T-cell (primary cell): ENCODE data around the gene MKNK2. TPM values are rescaled to one million over a fixed set of nuclear protein-coding genes. Genes with fewer than 3 reads are reported as not detected.

Experiments used
- ATAC-seq, 4 experiments: fragments of 200-7000 bp in 3 of 4; fragments of 150-1000 bp in 1 of 4; cut with Tn5 transposase; replicated peaks in 1 of 4; 1 replicate in 3 of 4; 2 replicates in 1 of 4; pipeline ENCODE4 v1.10.0; 2021; ENCODE audit warnings: moderate library complexity in 3 of 4, mild to moderate bottlenecking in 2 of 4, moderate number of reproducible peaks in 1 of 4
- CTCF ChIA-PET, 2 donors: fragments of 300-600 bp; sonication (Branson Sonifier 250); formaldehyde crosslinking; loops; one replicate each; lab custom pipeline; 2022; ENCODE audit warnings: antibody characterized with exemption in 2 of 2; lab: Charles Lee
- POLR2A ChIA-PET, 2 donors: fragments of 300-600 bp; sonication (Branson Sonifier 250); formaldehyde crosslinking; loops; one replicate each; lab custom pipeline; 2022; ENCODE audit warnings: antibody characterized with exemption in 2 of 2; lab: Charles Lee
- DNase-seq, 35 experiments: peaks; one replicate each; pipeline versions ENCODE4 v3.0.0 to v3.0.0-alpha.2; 2013 to 2023
- H3K27ac ChIP-seq: one replicate; pipeline ENCODE4 v1.5.1; 2013; ENCODE audit warnings: low read length
- H3K27me3 ChIP-seq, 2 experiments: replicated peaks in 1 of 2; 1 replicate in 1 of 2; 2 replicates in 1 of 2; pipeline versions ENCODE4 v1.6.1 to v1.7.0; 2013; ENCODE audit warnings: low read length in 1 of 2, mixed read lengths in 1 of 2; ENCODE audit not compliant: control insufficient read depth in 2 of 2, insufficient read depth in 2 of 2; ENCODE audit errors: extremely low read depth in 1 of 2
- H3K36me3 ChIP-seq, 2 donors: 1 replicate in 1 of 2; 2 replicates in 1 of 2; pipeline versions ENCODE4 v1.6.1 to v1.7.0; 2013; ENCODE audit warnings: low read length in 1 of 2; ENCODE audit not compliant: control insufficient read depth in 2 of 2, insufficient read depth in 1 of 2; ENCODE audit errors: extremely low read depth in 1 of 2
- H3K4me1 ChIP-seq, 2 experiments: 1 replicate in 1 of 2; 2 replicates in 1 of 2; pipeline versions ENCODE4 v1.6.1 to v1.7.0; 2013; ENCODE audit warnings: low read length in 2 of 2, mixed read lengths in 1 of 2; ENCODE audit not compliant: insufficient read depth in 2 of 2, control insufficient read depth in 1 of 2; ENCODE audit errors: extremely low read depth in 1 of 2
- H3K4me3 ChIP-seq, 2 donors: 1 replicate in 1 of 2; 2 replicates in 1 of 2; pipeline versions ENCODE4 v1.5.1 to v1.7.0; 2013; ENCODE audit warnings: mild to moderate bottlenecking in 2 of 2, low read length in 1 of 2, moderate library complexity in 1 of 2; ENCODE audit not compliant: control insufficient read depth in 1 of 2; ENCODE audit errors: extremely low read depth in 1 of 2
- H3K9me3 ChIP-seq: 2 replicates; pipeline ENCODE4 v1.7.0; 2013
- H3K27ac Mint-ChIP-seq, 2 donors: one replicate each; pipeline ENCODE4 v1.8.0; 2020 to 2021; ENCODE audit warnings: mild to moderate bottlenecking in 2 of 2, mixed read lengths in 2 of 2
- H3K27me3 Mint-ChIP-seq, 2 donors: one replicate each; pipeline ENCODE4 v1.8.0; 2021 to 2022; ENCODE audit warnings: mixed read lengths in 2 of 2
- H3K36me3 Mint-ChIP-seq: one replicate; pipeline ENCODE4 v1.8.0; 2021; ENCODE audit warnings: mixed read lengths
- H3K4me1 Mint-ChIP-seq, 3 donors: one replicate each; pipeline ENCODE4 v1.8.0; 2020 to 2022; ENCODE audit warnings: mixed read lengths in 3 of 3, mild to moderate bottlenecking in 1 of 3
- H3K4me3 Mint-ChIP-seq, 3 donors: one replicate each; pipeline ENCODE4 v1.8.0; 2020 to 2022; ENCODE audit warnings: mild to moderate bottlenecking in 3 of 3, mixed read lengths in 3 of 3, moderate library complexity in 3 of 3
- H3K9me3 Mint-ChIP-seq, 3 donors: one replicate each; pipeline ENCODE4 v1.8.0; 2020 to 2022; ENCODE audit warnings: mixed read lengths in 3 of 3
- WGBS: methylation state at CpG from one replicate; pipeline ENCODE4 v1.1.5; 2013; ENCODE audit warnings: missing lambda C conversion rate; ENCODE audit not compliant: insufficient coverage; 5-methylcytosine and 5-hydroxymethylcytosine counted together
- total RNA-seq, 35 experiments: library from RNA in 6 of 35; stranded (reverse) in 6 of 35; fragments of 120-200 nt in 1 of 35; gene quantifications; one replicate each; pipeline versions ENCODE4 v1.2.1 to v1.2.4 and lab custom pipeline; 2013 to 2026

Gene MKNK2
- total RNA-seq, 5 donors from 2014 or later (not counting 1 experiment from before 2014, with no cell fraction given) = 196 to 242 (median 234) TPM

DNA sequence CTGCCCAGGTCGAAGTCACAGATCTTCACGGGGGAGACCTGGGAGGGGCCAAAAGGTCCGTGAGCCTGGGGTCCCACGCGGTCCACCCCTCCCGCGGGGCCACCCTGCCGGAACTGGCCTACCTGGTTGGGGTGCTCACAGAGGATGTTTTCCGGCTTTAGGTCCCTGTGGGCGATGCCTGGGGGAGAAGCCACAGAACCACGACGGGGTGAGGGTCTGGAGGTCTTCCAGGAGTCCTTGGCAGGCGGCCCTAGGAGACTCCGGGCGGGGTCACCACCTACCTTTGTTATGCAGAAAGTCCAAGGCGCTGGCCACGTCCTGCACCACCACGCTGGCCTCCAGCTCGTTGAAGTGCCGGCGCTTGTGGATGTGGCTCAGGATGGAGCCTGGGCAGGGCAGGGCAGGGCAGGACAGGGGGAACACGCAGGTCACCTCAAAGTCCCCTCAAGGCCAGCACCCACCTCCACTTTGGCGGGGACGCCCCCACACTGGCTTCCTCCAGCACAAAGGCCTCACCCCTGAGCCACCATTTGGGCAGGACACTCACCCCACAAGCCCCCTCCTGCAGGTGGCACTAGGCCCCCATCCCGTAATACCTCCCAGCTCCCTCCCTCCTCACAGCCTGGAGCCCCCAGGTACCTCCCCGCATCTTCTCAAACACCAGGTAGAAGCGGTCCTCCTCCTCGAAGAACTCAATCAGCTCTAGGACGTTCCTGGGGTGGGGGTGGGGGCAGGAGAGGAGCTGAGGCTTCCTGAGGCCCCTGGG is 8.4 kb downstream of the MKNK2 start:
- POLR2A ChIA-PET = interaction anchor here (0.5 to 1.1 kb wide), 8 partner anchors 18 to 993 kb away, joined by 3 to 10 read pairs (median 4); no protein-coding TSS in a partner anchor
- peak overlapping the region; percentile 71 to 77 for H3K27ac Mint-ChIP-seq
- no peaks in the 10 kb centered on the region for H3K27me3 Mint-ChIP-seq
- ATAC-seq = no peak
- Histone ChIP-seq H3K4me3 (peak overlapping the region; percentile 22 to 25), H3K4me1 (peaks cover 32 to 73% of the 10 kb centered on the region in 2 experiments), H3K36me3 (peaks cover 26 to 89% of the 10 kb centered on the region in 2 donors), H3K9me3 (no peaks in the 10 kb centered on the region), H3K27ac (peak overlapping the region; percentile 94), H3K27me3 (no peaks in the 10 kb centered on the region)
- CTCF ChIA-PET = interaction anchor here (0.6 to 1.1 kb wide), 4 partner anchors 10 to 42 kb away, joined by 3 to 8 read pairs (median 4); no protein-coding TSS in a partner anchor
- peak overlapping the region; percentile 25 to 65 (median 55) for H3K4me3 Mint-ChIP-seq
- DNase-seq = peak in 3 of 35 experiments; percentile 29 to 46 (median 29)
- H3K36me3 Mint-ChIP-seq = peaks cover 7% of the 10 kb centered on the region
- peaks cover 7 to 46% (median 36%) of the 10 kb centered on the region in 3 donors for H3K4me1 Mint-ChIP-seq
- 6% methylated on average over 21 of the region's 29 CpGs for WGBS
- no peaks in the 10 kb centered on the region for H3K9me3 Mint-ChIP-seq

DNA sequence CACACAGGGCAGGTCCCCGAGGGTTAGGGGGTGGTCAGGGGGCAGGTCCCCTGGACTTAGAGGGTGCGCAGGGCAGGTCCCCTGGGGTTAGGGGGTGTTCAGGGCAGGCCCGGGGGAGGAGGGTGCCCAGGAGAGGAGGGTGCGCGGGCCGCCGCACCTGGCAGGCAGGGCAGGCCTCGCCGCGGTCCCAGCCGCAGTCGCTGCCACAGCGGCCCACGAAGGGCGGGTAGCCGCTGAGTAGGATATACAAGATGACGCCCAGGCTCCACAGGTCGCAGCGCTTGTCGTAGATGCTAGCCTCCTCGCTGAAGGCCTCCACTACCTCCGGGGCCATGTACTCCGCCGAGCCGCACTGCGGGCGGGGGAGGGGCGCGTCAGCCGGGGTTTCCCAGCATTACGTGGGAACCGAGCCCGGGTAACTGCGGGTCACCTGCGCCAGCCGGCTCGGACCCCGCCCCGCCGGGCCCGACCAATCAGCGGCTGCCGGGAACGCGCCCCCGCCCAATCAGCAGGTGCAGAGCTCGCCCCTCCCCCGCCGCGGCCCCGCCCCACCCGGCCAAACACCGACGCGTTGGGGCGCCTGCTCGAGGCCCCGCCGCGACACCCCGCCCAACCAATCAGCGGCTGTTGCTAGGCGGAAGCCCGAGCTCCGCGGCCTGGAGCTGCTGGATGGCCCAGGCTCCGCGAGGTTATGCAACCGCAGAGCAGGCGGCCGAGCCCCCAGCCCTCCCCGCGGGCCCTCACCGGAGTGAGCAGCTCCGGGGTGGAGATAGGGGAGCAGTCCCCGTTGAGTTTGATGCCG is 9.2 kb downstream of the MKNK2 start:
- no peaks in the 10 kb centered on the region for H3K27me3 ChIP-seq
- 2% methylated on average over 71 of the region's 77 CpGs for WGBS
- ChIA-PET POLR2A (interaction anchor here (0.5 to 1.1 kb wide), 9 partner anchors 10 to 993 kb away, joined by 3 to 10 read pairs (median 4); no protein-coding TSS in a partner anchor), CTCF (interaction anchor here in 1 of 2 donors (1.0 to 1.1 kb wide), 3 partner anchors 10 to 43 kb away, joined by 3 to 8 read pairs (median 4); no protein-coding TSS in a partner anchor)
- H3K4me1 ChIP-seq = peaks cover 30 to 65% of the 10 kb centered on the region in 2 experiments
- H3K9me3 Mint-ChIP-seq = no peaks in the 10 kb centered on the region
- DNase-seq (peak; percentile 95 to 100 (median 99)), ATAC-seq (peak; percentile 82 to 94 (median 90))
- peaks cover 26 to 81% of the 10 kb centered on the region in 2 donors for H3K36me3 ChIP-seq
- peaks cover 6 to 38% (median 28%) of the 10 kb centered on the region in 3 donors for H3K4me1 Mint-ChIP-seq
- H3K27me3 Mint-ChIP-seq = no peaks in the 10 kb centered on the region
- no peaks in the 10 kb centered on the region for H3K9me3 ChIP-seq
- peaks cover 7% of the 10 kb centered on the region for H3K36me3 Mint-ChIP-seq
- peak overlapping the region; percentile 96 for H3K27ac ChIP-seq
- peak overlapping the region; percentile 26 to 50 for H3K4me3 ChIP-seq
- H3K4me3 Mint-ChIP-seq = peak overlapping the region; percentile 25 to 65 (median 55)
- peak overlapping the region; percentile 73 to 77 for H3K27ac Mint-ChIP-seq

GRCh38 chr19:2041433-2041682 is 9.7 kb downstream of the MKNK2 start:
- peaks cover 7% of the 10 kb centered on the region for H3K36me3 Mint-ChIP-seq

DNA sequence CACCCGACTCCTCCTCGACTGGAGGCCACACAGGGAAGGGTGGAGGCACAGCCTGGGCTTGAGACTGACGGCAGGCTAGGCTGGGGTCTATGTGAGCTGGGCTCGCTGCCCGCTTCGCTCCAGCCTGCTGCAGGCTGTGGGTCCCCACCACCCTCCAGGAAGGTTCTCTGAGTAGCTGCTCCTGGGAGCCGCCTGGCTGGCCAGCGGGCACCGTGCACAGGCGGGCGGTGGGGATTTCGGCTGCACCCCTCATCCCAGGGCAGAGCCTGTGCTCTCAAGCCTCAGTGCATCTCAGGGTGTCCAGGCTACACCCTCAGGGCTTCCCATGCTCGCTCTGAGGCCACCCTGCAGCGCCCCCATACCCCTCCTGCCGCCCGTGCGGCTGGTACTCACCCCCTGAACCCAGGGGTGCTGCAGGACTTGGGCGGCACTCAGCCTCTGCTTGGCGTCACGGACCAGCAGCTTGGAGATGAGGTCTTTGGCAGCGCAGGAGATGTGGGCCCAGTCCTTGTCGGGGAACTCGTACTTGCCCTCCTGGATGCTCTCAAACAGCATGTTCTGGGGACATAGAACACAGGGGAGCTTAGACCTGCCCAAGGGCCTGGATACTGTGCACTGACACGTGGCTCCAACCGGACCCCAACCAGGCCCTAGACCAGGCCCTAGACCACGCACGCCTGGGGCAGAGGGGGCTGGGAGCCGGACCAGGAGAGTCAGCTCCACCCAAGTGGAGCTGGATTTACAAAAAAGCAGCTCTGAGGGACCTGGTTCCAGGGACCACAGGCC is 10.2 kb downstream of the MKNK2 start:
- Mint-ChIP-seq H3K36me3 (peaks cover 7% of the 10 kb centered on the region), H3K4me3 (peak overlapping the region in 1 of 3 donors; percentile 65), H3K9me3 (no peaks in the 10 kb centered on the region), H3K27ac (peak overlapping the region in 1 of 2 donors; percentile 43), H3K4me1 (peaks cover 6 to 32% (median 27%) of the 10 kb centered on the region in 3 donors), H3K27me3 (no peaks in the 10 kb centered on the region)
- ChIA-PET CTCF (no interaction called here), POLR2A (interaction anchor here in 1 of 2 donors (0.5 kb wide), 1 partner anchor 117 kb away, joined by 3 read pairs; no protein-coding TSS in a partner anchor)
- Histone ChIP-seq H3K27ac (peak overlapping the region; percentile 96), H3K4me1 (peaks cover 25 to 55% of the 10 kb centered on the region in 2 experiments), H3K4me3 (peak overlapping the region in 1 of 2 donors; percentile 50), H3K27me3 (no peaks in the 10 kb centered on the region), H3K9me3 (no peaks in the 10 kb centered on the region), H3K36me3 (peaks cover 22 to 71% of the 10 kb centered on the region in 2 donors)
- no peak for ATAC-seq
- DNase-seq = no peak
- WGBS = 93% methylated on average over 24 of the region's 28 CpGs

More at GRCh38 chr19:2041433-2041682, 9.7 kb downstream of the MKNK2 start:
- CTCF ChIA-PET = no interaction called here
- Mint-ChIP-seq H3K27me3 (no peaks in the 10 kb centered on the region), H3K4me1 (peaks cover 6 to 34% (median 27%) of the 10 kb centered on the region in 3 donors), H3K4me3 (peak overlapping the region in 2 of 3 donors; percentile 51 to 65), H3K27ac (peak overlapping the region in 1 of 2 donors; percentile 73), H3K9me3 (no peaks in the 10 kb centered on the region)
- H3K27me3 ChIP-seq = no peaks in the 10 kb centered on the region
- ATAC-seq (no peak), DNase-seq (no peak)
- H3K36me3 ChIP-seq = peaks cover 26 to 76% of the 10 kb centered on the region in 2 donors
- peak overlapping the region; percentile 26 to 50 for H3K4me3 ChIP-seq
- peaks cover 26 to 60% of the 10 kb centered on the region in 2 experiments for H3K4me1 ChIP-seq
- 66% methylated on average over 5 of the region's 6 CpGs for WGBS
- H3K27ac ChIP-seq = peak overlapping the region; percentile 96
- POLR2A ChIA-PET = no interaction called here
- no peaks in the 10 kb centered on the region for H3K9me3 ChIP-seq

GRCh38 chr19:2039959-2040646 is 10.9 kb downstream of the MKNK2 start:
- DNase-seq (no peak), ATAC-seq (no peak)
- Mint-ChIP-seq H3K9me3 (no peaks in the 10 kb centered on the region), H3K36me3 (peaks cover 7% of the 10 kb centered on the region), H3K4me1 (peaks cover 10 to 35% (median 29%) of the 10 kb centered on the region in 3 donors), H3K27ac (no peak overlapping the region), H3K27me3 (no peaks in the 10 kb centered on the region), H3K4me3 (no peak overlapping the region)
- POLR2A ChIA-PET = interaction anchor here in 1 of 2 donors (0.5 kb wide), 1 partner anchor 118 kb away, joined by 3 read pairs; no protein-coding TSS in a partner anchor
- CTCF ChIA-PET = no interaction called here
- WGBS = 92% methylated on average over 15 of the region's 20 CpGs
- Histone ChIP-seq H3K36me3 (peaks cover 15 to 63% of the 10 kb centered on the region in 2 donors), H3K4me1 (peaks cover 21 to 52% of the 10 kb centered on the region in 2 experiments), H3K9me3 (no peaks in the 10 kb centered on the region), H3K27ac (peak overlapping the region; percentile 96), H3K4me3 (no peak overlapping the region), H3K27me3 (no peaks in the 10 kb centered on the region)
